ENCODE data around the gene PARP8.

- no peak for TF ChIP-seq POLR2A (IDR thresholded peaks at IDR 0.05)
- no peak for TF ChIP-seq CTCF (IDR thresholded peaks at IDR 0.05)
- TF ChIP-seq POLR2AphosphoS5 (IDR thresholded peaks at IDR 0.05), result no peak
Measured at GRCh38 chr5:50675385-50675784, 8.9 kb downstream of the PARP8 start.
